IMR-90 (cell line): ENCODE data around the gene AGAP1.

Experiments
- CEBPB ChIP-seq: IDR thresholded peaks from 2 replicates; pipeline ENCODE4 v1.6.1; 2012; ENCODE audit warnings: low read depth, low read length, improper control_type of control experiment
- CHD1 ChIP-seq: IDR thresholded peaks from 2 replicates; pipeline ENCODE4 v1.6.1; 2012; ENCODE audit warnings: low read depth, low read length, improper control_type of control experiment
- ELK1 ChIP-seq: fragments of 150-350 bp; IDR thresholded peaks from 2 replicates; pipeline ENCODE4 v1.6.1; 2016; ENCODE audit warnings: low read depth, mild to moderate bottlenecking, low read length, moderate library complexity, borderline replicate concordance
- MXI1 ChIP-seq: IDR thresholded peaks from 2 replicates; pipeline ENCODE4 v1.6.1; 2012; ENCODE audit warnings: low read depth, mild to moderate bottlenecking, low read length, moderate library complexity, borderline replicate concordance
- POLR2A ChIP-seq: IDR thresholded peaks from 2 replicates; pipeline ENCODE4 v1.6.1; 2012; ENCODE audit warnings: mild to moderate bottlenecking, low read depth, low read length
- RFX5 ChIP-seq: IDR thresholded peaks from 2 replicates; pipeline ENCODE4 v1.8.0; 2012; ENCODE audit warnings: low read depth, mild to moderate bottlenecking, low read length, moderate library complexity
- USF2 ChIP-seq: fragments of 150-350 bp; IDR thresholded peaks from 2 replicates; pipeline ENCODE4 v1.6.1; 2017; ENCODE audit warnings: mild to moderate bottlenecking, antibody characterized with exemption, low read length, low read depth
- TF ChIP-seq, protein P1 (sequence below): conservative IDR thresholded peaks from 2 replicates; pipeline ENCODE4 v1.5.1; 2012; ENCODE audit warnings: mild to moderate bottlenecking, low read depth, low read length, improper control_type of control experiment

DNA sequence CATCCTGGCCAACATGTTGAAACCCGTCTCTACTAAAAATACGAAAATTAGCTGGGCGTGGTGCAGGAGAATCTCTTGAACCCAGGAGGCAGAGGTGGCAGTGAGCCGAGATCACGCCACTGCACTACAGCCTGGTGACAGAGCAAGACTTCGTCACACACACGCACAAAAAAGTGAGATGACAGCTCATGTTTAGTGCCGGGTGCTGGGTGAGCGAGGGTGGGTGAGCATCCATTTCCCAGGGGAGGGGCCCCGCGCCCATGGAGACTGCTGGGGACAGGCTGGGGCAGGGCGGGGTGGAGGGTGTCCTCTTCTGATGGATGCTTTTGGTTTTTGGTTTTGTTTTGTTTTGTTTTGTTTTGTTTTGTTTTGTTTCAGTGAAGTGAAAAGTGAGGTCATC, 467.9 kb downstream of the AGAP1 start:
- TF ChIP-seq, protein P1, sequence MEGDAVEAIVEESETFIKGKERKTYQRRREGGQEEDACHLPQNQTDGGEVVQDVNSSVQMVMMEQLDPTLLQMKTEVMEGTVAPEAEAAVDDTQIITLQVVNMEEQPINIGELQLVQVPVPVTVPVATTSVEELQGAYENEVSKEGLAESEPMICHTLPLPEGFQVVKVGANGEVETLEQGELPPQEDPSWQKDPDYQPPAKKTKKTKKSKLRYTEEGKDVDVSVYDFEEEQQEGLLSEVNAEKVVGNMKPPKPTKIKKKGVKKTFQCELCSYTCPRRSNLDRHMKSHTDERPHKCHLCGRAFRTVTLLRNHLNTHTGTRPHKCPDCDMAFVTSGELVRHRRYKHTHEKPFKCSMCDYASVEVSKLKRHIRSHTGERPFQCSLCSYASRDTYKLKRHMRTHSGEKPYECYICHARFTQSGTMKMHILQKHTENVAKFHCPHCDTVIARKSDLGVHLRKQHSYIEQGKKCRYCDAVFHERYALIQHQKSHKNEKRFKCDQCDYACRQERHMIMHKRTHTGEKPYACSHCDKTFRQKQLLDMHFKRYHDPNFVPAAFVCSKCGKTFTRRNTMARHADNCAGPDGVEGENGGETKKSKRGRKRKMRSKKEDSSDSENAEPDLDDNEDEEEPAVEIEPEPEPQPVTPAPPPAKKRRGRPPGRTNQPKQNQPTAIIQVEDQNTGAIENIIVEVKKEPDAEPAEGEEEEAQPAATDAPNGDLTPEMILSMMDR, result no peak
- no peak for TF ChIP-seq POLR2A
- TF ChIP-seq RFX5, result no peak
- no peak for TF ChIP-seq ELK1
- TF ChIP-seq MXI1, result no peak
- TF ChIP-seq CHD1, result no peak
- TF ChIP-seq CEBPB, result no peak
- no peak for TF ChIP-seq USF2
